Stimulated activated CD4-positive, alpha-beta T cell treated with anti-CD3 and anti-CD28 coated beads, Interleukin-15, amount 100 ng/mL, for 48 hours (primary cell): ENCODE data around the gene RUNX2.

Experiments used
- DNase-seq, 2 donors: peaks; one replicate each; pipeline ENCODE4 v3.0.0-alpha.2; 2020; ENCODE audit warnings: low read depth in 2 of 2

The RUNX2 gene

GRCh38 chr6:45586216-45587171, 258.4 kb downstream of the RUNX2 start:
- no peak for DNase-seq

- no peak for DNase-seq
Measured at GRCh38 chr6:45587229-45588060, 259.3 kb downstream of the RUNX2 start.

GRCh38 chr6:45589367-45589766, 261.2 kb downstream of the RUNX2 start:
- no peak for DNase-seq

GRCh38 chr6:45590226-45590625, 262.1 kb downstream of the RUNX2 start:
- DNase-seq = no peak

- no peak for DNase-seq
Measured at GRCh38 chr6:45590696-45591184, 262.6 kb downstream of the RUNX2 start.

GRCh38 chr6:45591306-45591705, 263.2 kb downstream of the RUNX2 start:
- DNase-seq = no peak

- no peak for DNase-seq
Measured at GRCh38 chr6:45591890-45592289, 263.8 kb downstream of the RUNX2 start.

- no peak for DNase-seq
Measured at GRCh38 chr6:45592991-45593390, 264.9 kb downstream of the RUNX2 start.

- no peak for DNase-seq
Measured at GRCh38 chr6:45595010-45595851, 267.1 kb downstream of the RUNX2 start.

GRCh38 chr6:45597424-45597823, 269.3 kb downstream of the RUNX2 start:
- no peak for DNase-seq

GRCh38 chr6:45599053-45599452, 270.9 kb downstream of the RUNX2 start:
- DNase-seq = no peak

GRCh38 chr6:45605971-45606370, 277.8 kb downstream of the RUNX2 start:
- DNase-seq = no peak

- DNase-seq = no peak
Measured at GRCh38 chr6:45606831-45607400, 278.8 kb downstream of the RUNX2 start.

GRCh38 chr6:45607798-45608197, 279.7 kb downstream of the RUNX2 start:
- DNase-seq = no peak

GRCh38 chr6:45608252-45608913, 280.3 kb downstream of the RUNX2 start:
- DNase-seq = no peak

GRCh38 chr6:45609141-45609638, 281.1 kb downstream of the RUNX2 start:
- DNase-seq = no peak

GRCh38 chr6:45610374-45610773, 282.2 kb downstream of the RUNX2 start:
- no peak for DNase-seq

- DNase-seq = no peak
Measured at GRCh38 chr6:45610832-45611231, 282.7 kb downstream of the RUNX2 start.

GRCh38 chr6:45611491-45611890, 283.4 kb downstream of the RUNX2 start:
- no peak for DNase-seq

- no peak for DNase-seq
Measured at GRCh38 chr6:45613656-45614055, 285.5 kb downstream of the RUNX2 start.
